ENCODE results near the gene RNF215. TPM values are rescaled to one million over a fixed set of nuclear protein-coding genes. Genes with fewer than 3 reads are reported as not detected.

The RNF215 gene
- total RNA-seq, 1 experiment from 2014 or later: 12.8 TPM

DNA sequence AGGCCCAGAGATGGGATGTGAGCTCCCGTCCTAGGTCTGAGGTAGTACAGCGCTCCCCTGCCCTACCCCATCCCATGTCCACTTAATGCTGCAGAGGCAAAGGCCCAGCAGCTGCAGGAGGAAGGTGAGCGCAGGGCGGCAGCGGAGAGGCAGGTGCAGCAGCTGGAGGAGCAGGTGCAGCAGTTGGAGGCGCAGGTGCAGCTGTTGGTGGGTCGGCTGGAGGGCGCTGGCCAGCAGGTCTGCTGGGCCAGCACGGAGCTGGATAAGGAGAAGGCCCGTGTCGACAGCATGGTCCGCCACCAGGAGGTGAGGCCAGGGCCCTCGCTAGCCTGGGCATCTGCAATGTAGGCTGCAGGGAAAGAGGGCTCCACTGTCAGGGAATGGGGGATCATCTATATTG, 15.2 kb downstream of the RNF215 start:
- Histone ChIP-seq H3K27me3 (replicated peaks; ENCODE audit: control insufficient read depth, insufficient read depth, low read length) (no peaks in the 10 kb centered on the region), H3K4me3 (ENCODE audit: low read depth, low read length) (no peak overlapping the region), H3K36me3 (ENCODE audit: control insufficient read depth, insufficient read depth, low read length) (no peaks in the 10 kb centered on the region; the same call in 1 of the 2 replicates), H3K4me1 (no peaks in the 10 kb centered on the region), H3K9me3 (no peaks in the 10 kb centered on the region)
- no peaks in the 10 kb centered on the region for H3K9me3 Mint-ChIP-seq (ENCODE audit: unreplicated experiment)
- H3K4me3 Mint-ChIP-seq (ENCODE audit: unreplicated experiment): no peak overlapping the region
- H3K27ac Mint-ChIP-seq (ENCODE audit: unreplicated experiment): no peak overlapping the region
- peaks cover 22% of the 10 kb centered on the region for H3K36me3 Mint-ChIP-seq (ENCODE audit: insufficient read depth, unreplicated experiment)
- no TSS peak for BruUV-seq (replicated peaks)
- TF ChIP-seq, protein P1, sequence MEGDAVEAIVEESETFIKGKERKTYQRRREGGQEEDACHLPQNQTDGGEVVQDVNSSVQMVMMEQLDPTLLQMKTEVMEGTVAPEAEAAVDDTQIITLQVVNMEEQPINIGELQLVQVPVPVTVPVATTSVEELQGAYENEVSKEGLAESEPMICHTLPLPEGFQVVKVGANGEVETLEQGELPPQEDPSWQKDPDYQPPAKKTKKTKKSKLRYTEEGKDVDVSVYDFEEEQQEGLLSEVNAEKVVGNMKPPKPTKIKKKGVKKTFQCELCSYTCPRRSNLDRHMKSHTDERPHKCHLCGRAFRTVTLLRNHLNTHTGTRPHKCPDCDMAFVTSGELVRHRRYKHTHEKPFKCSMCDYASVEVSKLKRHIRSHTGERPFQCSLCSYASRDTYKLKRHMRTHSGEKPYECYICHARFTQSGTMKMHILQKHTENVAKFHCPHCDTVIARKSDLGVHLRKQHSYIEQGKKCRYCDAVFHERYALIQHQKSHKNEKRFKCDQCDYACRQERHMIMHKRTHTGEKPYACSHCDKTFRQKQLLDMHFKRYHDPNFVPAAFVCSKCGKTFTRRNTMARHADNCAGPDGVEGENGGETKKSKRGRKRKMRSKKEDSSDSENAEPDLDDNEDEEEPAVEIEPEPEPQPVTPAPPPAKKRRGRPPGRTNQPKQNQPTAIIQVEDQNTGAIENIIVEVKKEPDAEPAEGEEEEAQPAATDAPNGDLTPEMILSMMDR (IDR thresholded peaks at IDR 0.05; ENCODE audit: insufficient read depth in 1 of 2, low read depth in 1 of 2, low read length in 1 of 2, severe bottlenecking in 1 of 2, unreplicated experiment in 1 of 2): no peak
- ChIA-PET CTCF (no interaction called here), POLR2A (interaction anchor here (0.6 kb wide), 1 partner anchor 576 kb away, joined by 9 read pairs; no protein-coding TSS in a partner anchor)
- no peaks in the 10 kb centered on the region for H3K27me3 Mint-ChIP-seq (ENCODE audit: insufficient read depth, unreplicated experiment)
- H3K4me1 Mint-ChIP-seq (ENCODE audit: low read depth, unreplicated experiment): no peaks in the 10 kb centered on the region
- DNase-seq: no peak
- intact Hi-C loops (cut with micrococcal nuclease; ENCODE audit: unreplicated experiment): no loop called here

DNA sequence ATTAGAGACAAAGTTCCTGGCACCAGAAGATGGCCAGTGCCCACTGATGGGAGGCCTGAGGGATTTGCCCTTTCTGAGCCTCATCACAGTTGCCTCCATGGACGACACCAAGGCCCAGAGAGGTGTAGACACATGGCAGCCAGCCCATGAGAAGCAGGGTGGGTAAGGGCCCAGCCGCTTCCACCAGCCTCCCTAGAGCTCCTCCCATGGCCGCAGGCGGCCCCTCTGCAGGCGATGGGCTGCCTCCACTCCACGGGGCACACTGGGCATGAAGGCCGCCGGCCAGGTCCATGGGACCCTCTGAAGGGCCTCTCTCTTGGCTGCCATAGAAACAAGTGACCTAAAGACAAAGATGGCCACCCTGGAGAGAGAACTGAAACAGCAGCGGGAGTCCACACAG, 15.9 kb downstream of the RNF215 start:
- Histone ChIP-seq H3K4me1 (no peaks in the 10 kb centered on the region), H3K27me3 (replicated peaks; ENCODE audit: control insufficient read depth, insufficient read depth, low read length) (no peaks in the 10 kb centered on the region), H3K36me3 (ENCODE audit: control insufficient read depth, insufficient read depth, low read length) (no peaks in the 10 kb centered on the region; the same call in 1 of the 2 replicates), H3K4me3 (ENCODE audit: low read depth, low read length) (no peak overlapping the region), H3K9me3 (no peaks in the 10 kb centered on the region)
- no peak overlapping the region for H3K4me3 Mint-ChIP-seq (ENCODE audit: unreplicated experiment)
- ChIA-PET CTCF (no interaction called here), POLR2A (interaction anchor here (0.5 to 0.6 kb wide), 2 partner anchors 11 to 576 kb away, joined by 5 to 9 read pairs; no protein-coding TSS in a partner anchor)
- no peaks in the 10 kb centered on the region for H3K4me1 Mint-ChIP-seq (ENCODE audit: low read depth, unreplicated experiment)
- BruUV-seq (replicated peaks): no TSS peak
- H3K9me3 Mint-ChIP-seq (ENCODE audit: unreplicated experiment): no peaks in the 10 kb centered on the region
- TF ChIP-seq, protein P1 (IDR thresholded peaks at IDR 0.05; ENCODE audit: insufficient read depth in 1 of 2, low read depth in 1 of 2, low read length in 1 of 2, severe bottlenecking in 1 of 2, unreplicated experiment in 1 of 2): no peak
- H3K27me3 Mint-ChIP-seq (ENCODE audit: insufficient read depth, unreplicated experiment): no peaks in the 10 kb centered on the region
- no peak for DNase-seq
- no peak overlapping the region for H3K27ac Mint-ChIP-seq (ENCODE audit: unreplicated experiment)
- peaks cover 19% of the 10 kb centered on the region for H3K36me3 Mint-ChIP-seq (ENCODE audit: insufficient read depth, unreplicated experiment)
- intact Hi-C loops (cut with micrococcal nuclease; ENCODE audit: unreplicated experiment): no loop called here

DNA sequence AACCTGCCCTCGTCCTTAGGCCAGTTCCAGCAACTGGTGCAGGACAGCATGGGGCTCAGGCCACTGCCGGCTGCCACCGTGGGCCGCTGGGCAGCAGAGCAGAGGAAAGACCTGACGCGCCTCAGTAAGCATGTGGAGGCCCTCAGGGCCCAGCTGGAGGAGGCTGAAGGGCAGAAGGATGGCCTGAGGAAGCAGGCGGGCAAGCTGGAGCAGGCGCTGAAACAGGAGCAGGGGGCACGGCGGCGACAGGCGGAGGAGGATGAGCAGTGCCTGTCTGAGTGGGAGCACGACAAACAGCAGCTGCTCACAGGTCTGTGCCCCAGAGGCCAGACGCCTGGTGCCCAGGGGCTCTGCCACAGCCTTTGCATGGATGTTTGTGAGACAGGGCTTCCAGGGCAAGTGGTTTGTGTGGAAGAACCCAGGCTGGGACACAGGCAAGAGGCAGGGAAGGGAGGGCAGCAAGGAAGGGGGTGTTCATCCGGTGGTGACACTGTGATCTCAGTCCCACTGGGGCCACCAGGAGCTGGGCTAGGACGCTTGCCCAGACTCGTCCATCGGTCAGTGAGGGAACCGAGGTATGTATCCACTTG, 16.5 kb downstream of the RNF215 start:
- no peaks in the 10 kb centered on the region for H3K9me3 ChIP-seq
- POLR2A ChIA-PET: interaction anchor here (0.5 kb wide), 1 partner anchor 12 kb away, joined by 5 read pairs; no protein-coding TSS in a partner anchor
- Mint-ChIP-seq H3K27me3 (ENCODE audit: insufficient read depth, unreplicated experiment) (no peaks in the 10 kb centered on the region), H3K27ac (ENCODE audit: unreplicated experiment) (no peak overlapping the region), H3K4me1 (ENCODE audit: low read depth, unreplicated experiment) (no peaks in the 10 kb centered on the region), H3K4me3 (ENCODE audit: unreplicated experiment) (no peak overlapping the region), H3K9me3 (ENCODE audit: unreplicated experiment) (no peaks in the 10 kb centered on the region), H3K36me3 (ENCODE audit: insufficient read depth, unreplicated experiment) (peaks cover 14% of the 10 kb centered on the region)
- intact Hi-C loops (cut with micrococcal nuclease; ENCODE audit: unreplicated experiment): no loop called here
- no peak for DNase-seq
- CTCF ChIA-PET: no interaction called here
- no peak overlapping the region for H3K4me3 ChIP-seq (ENCODE audit: low read depth, low read length)
- no peaks in the 10 kb centered on the region; the same call in 1 of the 2 replicates for H3K36me3 ChIP-seq (ENCODE audit: control insufficient read depth, insufficient read depth, low read length)
- BruUV-seq (replicated peaks): no TSS peak
- no peaks in the 10 kb centered on the region for H3K27me3 ChIP-seq (replicated peaks; ENCODE audit: control insufficient read depth, insufficient read depth, low read length)
- H3K4me1 ChIP-seq: no peaks in the 10 kb centered on the region
- TF ChIP-seq, protein P1 (IDR thresholded peaks at IDR 0.05; ENCODE audit: insufficient read depth in 1 of 2, low read depth in 1 of 2, low read length in 1 of 2, severe bottlenecking in 1 of 2, unreplicated experiment in 1 of 2): no peak

All from Caco-2 (cell line).